HG02840 (cell line): Measurements from ENCODE around the gene NIPSNAP3A.
"Not testable (repeated sequence)": the region's sequence is repeated elsewhere in the genome, so short reads cannot be mapped to it uniquely, and the experiment has no call there.

Experiments used
- ATAC-seq: cut with Tn5 transposase; IDR thresholded peaks from one replicate; pipeline ENCODE4 v1.9.1; 2021; ENCODE audit warnings: mild to moderate bottlenecking, moderate library complexity, moderate number of reproducible peaks; ENCODE audit not compliant: unreplicated experiment, low FRiP score

The NIPSNAP3A gene

GRCh38 chr9:104747565-104748358 is at the start of gene NIPSNAP3A:
TSS of gene NIPSNAP3A (plus strand) at chr9:104747683. CDS start at chr9:104747793, 110 bp downstream.
- ATAC-seq, result peak; percentile 90

- no peak for ATAC-seq
Observed at GRCh38 chr9:104700306-104700705, 47.2 kb upstream of the NIPSNAP3A start.

GRCh38 chr9:104708737-104709136 is 38.7 kb upstream of the NIPSNAP3A start:
- not testable (repeated sequence) for ATAC-seq

- no peak for ATAC-seq
Observed at GRCh38 chr9:104711604-104712003, 35.9 kb upstream of the NIPSNAP3A start.

- ATAC-seq, result no peak
Observed at GRCh38 chr9:104725014-104725413, 22.5 kb upstream of the NIPSNAP3A start.

GRCh38 chr9:104738452-104738851 is 9.0 kb upstream of the NIPSNAP3A start:
- ATAC-seq, result no peak

DNA sequence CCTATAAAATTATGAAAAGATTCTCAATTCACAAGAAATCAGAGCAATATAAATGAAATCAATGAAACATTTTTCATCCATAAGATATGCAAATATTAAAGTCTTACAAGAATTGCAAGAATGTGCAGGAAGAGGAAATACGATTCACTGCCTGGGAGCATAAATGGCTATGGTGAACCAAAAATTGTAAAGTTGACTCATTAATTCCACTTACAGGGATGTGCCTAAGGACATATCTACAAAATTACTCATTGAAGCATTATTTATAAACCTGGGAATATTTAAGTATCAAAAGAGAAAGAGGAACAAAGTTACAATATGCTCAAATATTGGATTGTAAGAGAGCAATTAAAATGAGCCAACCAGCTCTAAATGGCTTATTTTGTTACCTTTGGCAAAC is 6.9 kb upstream of the NIPSNAP3A start:
- no peak for ATAC-seq

DNA sequence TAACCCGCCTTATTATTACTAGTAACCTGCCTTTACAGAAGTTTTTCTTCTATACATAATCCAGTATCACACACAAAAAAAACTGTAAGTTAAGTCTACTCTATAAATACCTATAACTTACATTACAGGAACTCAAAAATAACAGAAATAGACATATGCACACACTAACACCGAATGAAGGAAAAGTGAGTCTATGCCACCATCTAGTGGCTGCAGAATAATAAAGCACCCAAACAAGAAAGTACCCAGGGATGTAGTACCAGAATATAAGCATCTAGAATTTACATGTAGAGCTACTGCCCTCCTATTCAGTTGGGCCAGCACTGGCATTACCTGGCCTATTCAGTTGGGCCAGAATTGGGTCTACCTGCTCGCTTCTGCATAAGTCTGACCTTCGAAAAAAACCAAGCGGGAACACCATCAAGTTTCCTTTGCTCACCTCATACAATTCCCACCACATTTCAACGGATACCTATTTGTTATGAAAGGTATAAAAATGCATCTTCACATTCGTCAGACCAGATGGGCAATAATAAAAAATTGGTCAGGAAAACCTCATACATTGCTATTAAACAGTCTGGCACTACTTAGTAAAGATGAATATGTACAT is 4.0 kb upstream of the NIPSNAP3A start:
- peak; percentile 32 for ATAC-seq

DNA sequence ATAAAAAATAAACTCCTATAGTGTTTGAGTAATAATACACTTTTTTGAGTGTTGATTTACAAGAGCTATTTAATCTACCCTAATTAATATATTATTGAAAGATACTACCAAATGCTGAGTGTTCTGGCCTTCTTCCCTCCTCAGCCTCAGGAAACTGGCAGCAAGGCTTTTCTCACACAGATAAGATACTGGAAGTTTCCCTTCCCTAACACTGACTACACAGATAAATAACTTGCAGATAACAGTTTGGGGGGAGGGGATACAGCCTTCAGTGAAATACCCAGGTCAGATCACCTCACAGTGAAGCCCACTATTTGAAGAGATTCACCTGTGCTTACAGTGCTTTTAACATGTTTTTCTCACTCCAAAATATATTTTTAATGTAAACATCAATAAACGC is 1.6 kb upstream of the NIPSNAP3A start:
- no peak for ATAC-seq

DNA sequence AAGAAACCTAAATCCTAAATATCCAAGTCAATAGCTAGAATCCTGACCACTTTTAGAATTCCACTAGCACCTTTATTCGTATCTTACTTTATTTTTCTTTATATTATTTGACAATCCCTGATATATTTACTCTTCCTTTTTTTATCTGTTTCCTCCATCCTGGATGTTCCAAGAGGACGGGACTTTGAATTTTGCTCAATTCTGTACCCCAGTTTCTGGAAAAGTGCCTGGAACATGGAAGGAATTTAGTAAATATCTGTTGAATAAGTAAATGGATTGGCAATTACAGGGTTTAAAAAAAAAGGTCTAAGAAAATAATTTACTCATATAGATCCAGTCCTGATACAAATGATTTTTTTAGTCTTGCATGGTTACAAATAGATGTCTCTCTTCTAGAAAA is 1.2 kb upstream of the NIPSNAP3A start:
- no peak for ATAC-seq

DNA sequence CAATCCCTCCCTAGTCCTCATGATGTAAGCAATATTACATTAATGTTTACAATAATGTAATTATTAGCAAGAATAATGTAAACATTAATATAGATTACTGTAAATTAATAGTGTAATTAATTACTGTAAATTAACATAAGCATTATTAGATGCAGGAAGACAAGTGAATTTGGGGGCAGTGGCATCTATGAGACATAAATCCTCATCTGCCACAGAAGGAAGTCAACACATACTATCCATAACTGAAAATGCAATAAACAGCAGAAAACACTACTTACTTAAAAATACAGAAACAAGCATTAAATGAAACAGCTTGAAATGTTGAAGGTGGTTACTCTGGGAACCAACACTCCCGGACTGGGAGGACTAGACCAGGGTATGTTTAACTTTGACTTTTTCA is 685 bp upstream of the NIPSNAP3A start:
- no peak for ATAC-seq

GRCh38 chr9:104747245-104747564 is 278 bp upstream of the NIPSNAP3A start:
- no peak for ATAC-seq

GRCh38 chr9:104748359-104749031 is 1.0 kb downstream of the NIPSNAP3A start:
- peak; percentile 7 for ATAC-seq

- no peak for ATAC-seq
Observed at GRCh38 chr9:104750185-104750767, 2.8 kb downstream of the NIPSNAP3A start.

DNA sequence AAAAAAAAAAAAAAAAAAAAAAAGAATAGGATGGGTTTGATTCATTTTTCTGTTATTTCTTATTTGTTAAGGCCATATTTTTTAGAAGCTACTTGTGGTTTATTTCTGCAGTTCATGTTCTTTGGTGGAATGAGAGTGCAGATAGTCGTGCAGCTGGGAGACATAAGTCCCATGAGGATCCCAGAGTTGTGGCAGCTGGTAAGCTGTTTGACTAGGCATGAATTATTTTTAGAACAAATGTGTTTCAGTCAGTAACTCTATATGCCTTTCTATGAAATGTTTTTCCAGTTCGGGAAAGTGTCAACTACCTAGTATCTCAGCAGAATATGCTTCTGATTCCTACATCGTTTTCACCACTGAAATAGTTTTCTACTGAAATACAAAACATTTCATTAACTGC is 11.5 kb downstream of the NIPSNAP3A start:
- ATAC-seq, result no peak

DNA sequence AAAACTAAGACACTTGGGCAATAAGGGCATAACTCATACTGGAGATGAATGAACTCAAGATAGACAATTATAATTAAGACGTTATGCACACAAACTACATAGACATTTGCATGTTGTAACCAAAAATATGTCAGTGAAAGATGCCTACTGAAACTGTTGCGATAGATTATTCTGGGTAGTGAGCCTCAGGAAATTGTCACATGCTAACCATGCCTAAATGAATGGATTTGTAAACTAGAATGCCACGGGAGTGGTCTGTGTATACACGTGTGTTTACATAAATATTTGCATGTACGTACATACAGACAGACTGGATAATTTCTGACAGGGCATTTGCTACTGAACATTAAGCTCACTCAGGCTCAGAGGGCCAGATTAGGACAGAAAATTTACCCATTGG is 17.7 kb downstream of the NIPSNAP3A start:
- ATAC-seq, result no peak

DNA sequence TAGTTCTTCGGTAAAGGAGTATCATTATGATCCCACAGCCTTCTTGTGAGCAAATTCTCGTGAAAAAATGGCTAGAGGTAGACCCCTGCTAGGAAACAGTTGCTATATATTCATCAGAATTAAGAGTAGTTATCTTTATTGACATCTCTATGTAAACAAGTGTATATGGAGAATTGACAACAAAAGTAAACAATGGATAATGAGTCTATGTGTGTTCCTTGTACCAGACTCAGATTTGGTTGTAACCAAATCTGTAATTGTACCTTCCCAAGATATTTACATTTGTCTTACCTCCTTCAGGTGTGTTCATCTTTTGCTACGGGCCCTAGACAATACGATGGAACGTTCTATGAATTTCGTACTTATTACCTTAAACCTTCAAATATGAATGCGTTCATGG is 18.5 kb downstream of the NIPSNAP3A start:
- no peak for ATAC-seq

GRCh38 chr9:104767507-104767906 is 20.0 kb downstream of the NIPSNAP3A start:
- ATAC-seq, result no peak

DNA sequence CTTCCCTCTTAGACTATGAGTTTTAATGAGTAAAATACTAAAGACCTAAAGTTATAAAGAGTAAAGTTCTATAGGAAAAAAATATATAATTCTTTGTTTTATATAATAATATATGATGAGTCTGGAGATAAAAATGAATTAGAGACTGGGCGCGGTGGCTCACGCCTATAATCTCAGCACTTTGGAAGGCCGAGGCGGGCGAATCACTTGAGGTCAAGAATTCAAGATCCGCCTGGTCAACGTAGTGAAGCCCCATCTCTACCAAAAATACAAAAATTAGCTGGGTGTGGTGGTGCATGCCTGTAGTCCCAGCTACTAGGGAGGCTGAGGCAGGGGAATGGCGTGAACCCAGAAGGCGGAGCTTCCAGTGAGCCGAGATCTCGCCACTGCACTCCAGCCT is 21.5 kb downstream of the NIPSNAP3A start:
- not testable (repeated sequence) for ATAC-seq

DNA sequence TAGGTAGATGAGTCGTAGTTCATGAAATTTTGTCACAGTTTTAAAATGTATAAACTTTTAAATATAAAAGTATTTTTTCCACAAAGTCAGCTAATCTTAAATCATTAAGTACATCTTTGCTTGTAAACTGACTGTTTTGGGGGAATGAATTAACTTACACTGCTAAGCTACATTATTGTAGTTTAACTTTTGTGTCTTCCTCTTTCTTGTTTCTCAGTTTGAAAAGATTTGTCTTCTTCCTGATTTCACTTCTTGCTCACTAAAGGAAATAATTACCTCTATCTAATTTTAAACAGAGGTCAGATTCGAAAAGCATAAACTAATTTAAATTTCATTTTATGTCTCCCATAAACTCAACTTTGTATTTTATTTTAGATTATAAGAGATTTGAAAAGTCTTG is 22.2 kb downstream of the NIPSNAP3A start:
- ATAC-seq, result no peak
